GM21423 (cell line): ENCODE results near the gene GZF1.
"Not testable (repeated sequence)": the region's sequence is repeated elsewhere in the genome, so short reads cannot be mapped to it uniquely, and the experiment has no call there.

Experiments used
- ATAC-seq: cut with Tn5 transposase; IDR thresholded peaks from one replicate; pipeline ENCODE4 v1.9.1; 2021; ENCODE audit warnings: mild to moderate bottlenecking, moderate library complexity; ENCODE audit not compliant: unreplicated experiment

The GZF1 gene

GRCh38 chr20:23344336-23344735 is 17.6 kb upstream of the GZF1 start:
- ATAC-seq = no peak

- no peak for ATAC-seq
Observed at GRCh38 chr20:23346002-23346401, 16.0 kb upstream of the GZF1 start.

- no peak for ATAC-seq
Observed at GRCh38 chr20:23347791-23348190, 14.2 kb upstream of the GZF1 start.

- not testable (repeated sequence) for ATAC-seq
Observed at GRCh38 chr20:23348510-23348909, 13.5 kb upstream of the GZF1 start.

GRCh38 chr20:23349338-23350195 is 12.4 kb upstream of the GZF1 start:
- peak; percentile 43 for ATAC-seq

GRCh38 chr20:23350196-23350903 is 11.6 kb upstream of the GZF1 start, which contains the start of gene NXT1:
Gene NXT1, plus strand, starts transcription at chr20:23350791. Its CDS starts 3,251 bp downstream, at chr20:23354042.
- ATAC-seq = peak; percentile 80

GRCh38 chr20:23350904-23351838 is 10.8 kb upstream of the GZF1 start:
- peak; percentile 17 for ATAC-seq

GRCh38 chr20:23356203-23356602 is 5.8 kb upstream of the GZF1 start:
- no peak for ATAC-seq

GRCh38 chr20:23357767-23358562 is 4.0 kb upstream of the GZF1 start:
- ATAC-seq = peak; percentile 72

GRCh38 chr20:23358563-23358906 is 3.4 kb upstream of the GZF1 start:
- ATAC-seq = no peak

GRCh38 chr20:23358923-23359593 is 2.9 kb upstream of the GZF1 start:
- ATAC-seq = no peak

- ATAC-seq = no peak
Observed at GRCh38 chr20:23360531-23360930, 1.5 kb upstream of the GZF1 start.

GRCh38 chr20:23361119-23361475 is 885 bp upstream of the GZF1 start:
- no peak for ATAC-seq

- peak; percentile 14 for ATAC-seq
Observed at GRCh38 chr20:23362392-23363256, 642 bp downstream of the GZF1 start.

GRCh38 chr20:23363257-23363649 is 1.3 kb downstream of the GZF1 start:
- no peak for ATAC-seq

- ATAC-seq = no peak
Observed at GRCh38 chr20:23365390-23366165, 3.6 kb downstream of the GZF1 start.

GRCh38 chr20:23366384-23366783 is 4.4 kb downstream of the GZF1 start:
- ATAC-seq = no peak

- ATAC-seq = no peak
Observed at GRCh38 chr20:23367770-23368169, 5.8 kb downstream of the GZF1 start.
